ENCODE results near the gene CTPS2.

CTPS2 gene

GRCh38 chrX:16745659-16746058 is 33.2 kb upstream of the CTPS2 start:
- DNase-seq (ENCODE audit: extremely low read depth, insufficient read length), result no peak
- Histone ChIP-seq H3K27me3 (replicated peaks; ENCODE audit: control insufficient read depth, insufficient read depth, low read length) (no peaks in the 10 kb centered on the region), H3K36me3 (ENCODE audit: control insufficient read depth, insufficient read depth, low read length) (peaks cover 18% of the 10 kb centered on the region), H3K4me3 (replicated peaks; ENCODE audit: low read depth, low read length) (no peak overlapping the region)
- no peak for TF ChIP-seq CTCF (IDR thresholded peaks at IDR 0.05; ENCODE audit: insufficient read depth, low read length, poor library complexity, severe bottlenecking)

GRCh38 chrX:16745102-16745501 is 32.6 kb upstream of the CTPS2 start:
- Histone ChIP-seq H3K4me3 (replicated peaks; ENCODE audit: low read depth, low read length) (no peak overlapping the region), H3K36me3 (ENCODE audit: control insufficient read depth, insufficient read depth, low read length) (peaks cover 18% of the 10 kb centered on the region), H3K27me3 (replicated peaks; ENCODE audit: control insufficient read depth, insufficient read depth, low read length) (no peaks in the 10 kb centered on the region)
- TF ChIP-seq CTCF (IDR thresholded peaks at IDR 0.05; ENCODE audit: insufficient read depth, low read length, poor library complexity, severe bottlenecking), result no peak
- no peak for DNase-seq (ENCODE audit: extremely low read depth, insufficient read length)

GRCh38 chrX:16743604-16744325 is 31.3 kb upstream of the CTPS2 start:
- DNase-seq (ENCODE audit: extremely low read depth, insufficient read length), result no peak
- Histone ChIP-seq H3K27me3 (replicated peaks; ENCODE audit: control insufficient read depth, insufficient read depth, low read length) (no peaks in the 10 kb centered on the region), H3K4me3 (replicated peaks; ENCODE audit: low read depth, low read length) (no peak overlapping the region), H3K36me3 (ENCODE audit: control insufficient read depth, insufficient read depth, low read length) (peaks cover 16% of the 10 kb centered on the region)
- no peak for TF ChIP-seq CTCF (IDR thresholded peaks at IDR 0.05; ENCODE audit: insufficient read depth, low read length, poor library complexity, severe bottlenecking)

- no peak for DNase-seq (ENCODE audit: extremely low read depth, insufficient read length)
- Histone ChIP-seq H3K4me3 (replicated peaks; ENCODE audit: low read depth, low read length) (no peak overlapping the region), H3K36me3 (ENCODE audit: control insufficient read depth, insufficient read depth, low read length) (peaks cover 9% of the 10 kb centered on the region), H3K27me3 (replicated peaks; ENCODE audit: control insufficient read depth, insufficient read depth, low read length) (no peaks in the 10 kb centered on the region)
- TF ChIP-seq CTCF (IDR thresholded peaks at IDR 0.05; ENCODE audit: insufficient read depth, low read length, poor library complexity, severe bottlenecking), result no peak
Measured at GRCh38 chrX:16739574-16739973, 27.1 kb upstream of the CTPS2 start.

- H3K36me3 ChIP-seq (ENCODE audit: control insufficient read depth, insufficient read depth, low read length), result peaks cover 2% of the 10 kb centered on the region; the same call in 1 of the 2 replicates
- no peak for TF ChIP-seq CTCF (IDR thresholded peaks at IDR 0.05; ENCODE audit: insufficient read depth, low read length, poor library complexity, severe bottlenecking)
- no peaks in the 10 kb centered on the region for H3K27me3 ChIP-seq (replicated peaks; ENCODE audit: control insufficient read depth, insufficient read depth, low read length)
- DNase-seq (ENCODE audit: extremely low read depth, insufficient read length), result no peak
- no peak overlapping the region for H3K4me3 ChIP-seq (replicated peaks; ENCODE audit: low read depth, low read length)
Measured at GRCh38 chrX:16737024-16737423, 24.6 kb upstream of the CTPS2 start.

All from GM06990 (cell line).